SK-N-SH (cell line): ENCODE data around the gene JAZF1.

Experiments used
- EZH2phosphoT487 ChIP-seq: fragments of 200-600 bp; sonication (generic); IDR thresholded peaks from 2 replicates; pipeline ENCODE4 v1.6.1; 2017; ENCODE audit warnings: low read depth, mixed run types, mild to moderate bottlenecking, antibody characterized with exemption, moderate library complexity, borderline replicate concordance
- MXI1 ChIP-seq: IDR thresholded peaks from 2 replicates; pipeline ENCODE4 v1.6.1; 2012; ENCODE audit warnings: mild to moderate bottlenecking, low read depth, low read length, improper control_type of control experiment
- TF ChIP-seq, protein P1 (sequence below): fragments of 200-600 bp; sonication (generic); IDR thresholded peaks from 2 replicates; pipeline ENCODE4 v1.6.1; 2017; ENCODE audit warnings: antibody characterized with exemption, mild to moderate bottlenecking, moderate library complexity

DNA sequence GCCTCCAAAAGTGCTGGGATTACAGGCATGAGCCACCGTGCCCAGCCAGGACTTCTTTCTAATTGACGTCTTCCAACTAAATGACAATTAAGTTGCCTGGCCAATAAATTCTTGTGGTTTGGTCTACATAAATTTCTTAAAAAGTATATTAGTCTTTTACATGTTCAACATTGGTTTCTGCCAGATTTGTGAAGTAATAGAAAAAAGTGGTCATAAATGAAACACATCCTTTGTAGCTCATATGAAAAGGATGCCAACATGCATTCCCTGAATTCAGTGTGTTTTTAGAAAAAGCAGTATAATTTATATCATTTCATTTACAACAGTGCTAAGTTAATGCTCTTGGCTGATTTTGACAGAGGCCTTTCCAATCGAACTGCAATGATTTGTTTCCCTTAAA lies 225.6 kb downstream of the JAZF1 start:
- TF ChIP-seq, protein P1, sequence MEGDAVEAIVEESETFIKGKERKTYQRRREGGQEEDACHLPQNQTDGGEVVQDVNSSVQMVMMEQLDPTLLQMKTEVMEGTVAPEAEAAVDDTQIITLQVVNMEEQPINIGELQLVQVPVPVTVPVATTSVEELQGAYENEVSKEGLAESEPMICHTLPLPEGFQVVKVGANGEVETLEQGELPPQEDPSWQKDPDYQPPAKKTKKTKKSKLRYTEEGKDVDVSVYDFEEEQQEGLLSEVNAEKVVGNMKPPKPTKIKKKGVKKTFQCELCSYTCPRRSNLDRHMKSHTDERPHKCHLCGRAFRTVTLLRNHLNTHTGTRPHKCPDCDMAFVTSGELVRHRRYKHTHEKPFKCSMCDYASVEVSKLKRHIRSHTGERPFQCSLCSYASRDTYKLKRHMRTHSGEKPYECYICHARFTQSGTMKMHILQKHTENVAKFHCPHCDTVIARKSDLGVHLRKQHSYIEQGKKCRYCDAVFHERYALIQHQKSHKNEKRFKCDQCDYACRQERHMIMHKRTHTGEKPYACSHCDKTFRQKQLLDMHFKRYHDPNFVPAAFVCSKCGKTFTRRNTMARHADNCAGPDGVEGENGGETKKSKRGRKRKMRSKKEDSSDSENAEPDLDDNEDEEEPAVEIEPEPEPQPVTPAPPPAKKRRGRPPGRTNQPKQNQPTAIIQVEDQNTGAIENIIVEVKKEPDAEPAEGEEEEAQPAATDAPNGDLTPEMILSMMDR: no peak
- TF ChIP-seq MXI1 (no peak), EZH2phosphoT487 (no peak)
